Endothelial cell of umbilical vein (primary cell): ENCODE data around the gene NTRK2. TPM values are rescaled to one million over a fixed set of nuclear protein-coding genes. Genes with fewer than 3 reads are reported as not detected.

ENCODE experiments used
- BruUV-seq: library from RNA; stranded (reverse); fragments of 400-500 nt; replicated peaks from 2 replicates; lab custom pipeline; 2021; lab: Mats Ljungman, UMichigan
- CTCF ChIA-PET: fragments of 300-600, 350-600 bp; sonication (Branson Sonifier 250); formaldehyde crosslinking; loops from one replicate; lab custom pipeline; 2021; ENCODE audit warnings: antibody characterized with exemption, inconsistent platforms; lab: Charles Lee
- POLR2A ChIA-PET: fragments of 300-600, 350-600 bp; sonication (Branson Sonifier 250); formaldehyde crosslinking; loops from one replicate; lab custom pipeline; 2021; ENCODE audit warnings: antibody characterized with exemption, inconsistent platforms; lab: Charles Lee
- DNase-seq: peaks from one replicate; pipeline ENCODE4 v3.0.0-alpha.2; 2011; ENCODE audit warnings: low read depth, low spot score
- FAIRE-seq: peaks from 2 replicates; lab custom pipeline; 2011; peaks lifted over from hg19 to GRCh38; lab: Jason Lieb, UNC
- H2AFZ ChIP-seq: 2 replicates; pipeline ENCODE4 v1.6.0; 2012; ENCODE audit warnings: low read depth, low read length, control low read depth, inconsistent platforms
- H3K27ac ChIP-seq: 2 replicates; pipeline ENCODE4 v1.5.1; 2011; ENCODE audit warnings: low read depth, mild to moderate bottlenecking, control low read depth, low read length, moderate library complexity; ENCODE audit not compliant: insufficient read depth
- H3K27me3 ChIP-seq, 2 experiments: 2 replicates each; pipeline versions ENCODE4 v1.6.0 to v1.6.1; 2011; ENCODE audit warnings: low read length in 2 of 2, mixed read lengths in 1 of 2; ENCODE audit not compliant: control insufficient read depth in 2 of 2, insufficient read depth in 2 of 2
- H3K36me3 ChIP-seq, 2 experiments: 2 replicates in 1 of 2; 3 replicates in 1 of 2; pipeline ENCODE4 v1.5.1; 2011; ENCODE audit warnings: low read length in 2 of 2, mild to moderate bottlenecking in 1 of 2, moderate library complexity in 1 of 2; ENCODE audit not compliant: control insufficient read depth in 2 of 2, insufficient read depth in 2 of 2; ENCODE audit errors: extremely low read depth in 1 of 2
- H3K4me1 ChIP-seq: 3 replicates; pipeline ENCODE4 v1.5.1; 2011; ENCODE audit warnings: mild to moderate bottlenecking, low read length; ENCODE audit not compliant: control insufficient read depth, insufficient read depth; ENCODE audit errors: extremely low read depth
- H3K4me2 ChIP-seq: 2 replicates; pipeline ENCODE4 v1.6.1; 2011; ENCODE audit warnings: low read length, control low read depth, mixed read lengths; ENCODE audit not compliant: insufficient read depth
- H3K4me3 ChIP-seq, 3 experiments: fragments of 200-600 bp in 1 of 3; sonication (generic), shearing (Covaris generic) in 1 of 3; replicated peaks in 1 of 3; 2 replicates each; pipeline ENCODE4 v1.5.1; 2011 to 2016; ENCODE audit warnings: control low read depth in 3 of 3, low read length in 3 of 3, mild to moderate bottlenecking in 2 of 3, inconsistent platforms in 1 of 3, low read depth in 1 of 3, moderate library complexity in 1 of 3; ENCODE audit not compliant: insufficient read depth in 1 of 3
- H3K79me2 ChIP-seq: 2 replicates; pipeline ENCODE4 v1.6.0; 2012; ENCODE audit warnings: low read length, inconsistent platforms; ENCODE audit not compliant: control insufficient read depth, insufficient read depth
- H3K9ac ChIP-seq: replicated peaks from 2 replicates; pipeline ENCODE3; 2011; ENCODE audit warnings: low read length, control low read depth; ENCODE audit not compliant: insufficient read depth; ENCODE audit errors: extremely low read depth
- H3K9me1 ChIP-seq: replicated peaks from 3 replicates; pipeline ENCODE4 v1.6.0; 2011; ENCODE audit warnings: mild to moderate bottlenecking, low read length; ENCODE audit not compliant: control insufficient read depth, insufficient read depth; ENCODE audit errors: extremely low read depth
- H3K9me3 ChIP-seq: replicated peaks from 2 replicates; pipeline ENCODE4 v1.5.1; 2012; ENCODE audit warnings: low read length, inconsistent platforms; ENCODE audit not compliant: control insufficient read depth, insufficient read depth
- H4K20me1 ChIP-seq: replicated peaks from 2 replicates; pipeline ENCODE3; 2011; ENCODE audit warnings: mild to moderate bottlenecking, low read length; ENCODE audit not compliant: control insufficient read depth, insufficient read depth; ENCODE audit errors: extremely low read depth
- CTCF ChIP-seq, 2 donors: IDR thresholded peaks; 1 replicate in 1 of 2; 2 replicates in 1 of 2; pipeline ENCODE4 v1.5.1; 2011; ENCODE audit warnings: low read length in 2 of 2, mild to moderate bottlenecking in 2 of 2, moderate library complexity in 2 of 2, control low read depth in 1 of 2, inconsistent platforms in 1 of 2, low read depth in 1 of 2; ENCODE audit not compliant: insufficient read depth in 1 of 2; ENCODE audit errors: extremely low read depth in 1 of 2
- EZH2 ChIP-seq: IDR thresholded peaks from 2 replicates; pipeline ENCODE4 v1.6.1; 2012; ENCODE audit warnings: borderline replicate concordance, low read depth, mild to moderate bottlenecking, moderate library complexity, low read length, inconsistent platforms; ENCODE audit not compliant: severe bottlenecking
- FOS ChIP-seq: IDR thresholded peaks from 2 replicates; pipeline ENCODE4 v1.6.1; 2011; ENCODE audit warnings: mild to moderate bottlenecking, low read length, moderate library complexity, borderline replicate concordance; ENCODE audit not compliant: insufficient read depth
- GATA2 ChIP-seq: IDR thresholded peaks from 2 replicates; pipeline ENCODE4 v1.7.0; 2011; ENCODE audit warnings: low read depth, mild to moderate bottlenecking, moderate library complexity, mixed read lengths, low read length; ENCODE audit not compliant: insufficient read length, insufficient read depth
- JUN ChIP-seq: IDR thresholded peaks from 2 replicates; pipeline ENCODE4 v1.6.1; 2011; ENCODE audit warnings: borderline replicate concordance, low read depth; ENCODE audit not compliant: insufficient read length, insufficient read depth
- MAX ChIP-seq: IDR thresholded peaks from 2 replicates; pipeline ENCODE4 v1.6.1; 2011; ENCODE audit not compliant: insufficient read depth, insufficient read length
- MYC ChIP-seq: IDR thresholded peaks from one replicate; pipeline ENCODE4 v1.6.1; 2011; ENCODE audit warnings: mild to moderate bottlenecking, low read depth, low read length
- POLR2A ChIP-seq: IDR thresholded peaks from 2 replicates; pipeline ENCODE4 v1.6.1; 2012; ENCODE audit warnings: low read depth, mild to moderate bottlenecking, control low read depth, low read length
- POLR2AphosphoS5 ChIP-seq: IDR thresholded peaks from 2 replicates; pipeline ENCODE4 v1.6.1; 2012; ENCODE audit warnings: low read depth, mild to moderate bottlenecking, control low read depth, low read length, moderate library complexity; ENCODE audit not compliant: insufficient read depth
- dilution Hi-C: fragments of 300-500 bp; cut with MboI; formaldehyde crosslinking; loops from one replicate; pipeline ENCODE4 v1.15.0; 2019; ENCODE audit warnings: low sequenced_read_pairs; ENCODE audit not compliant: extremely low pct_ligation_motif_present
- intact Hi-C: fragments of 100-400 bp; cut with micrococcal nuclease; formaldehyde crosslinking; loops from one replicate; pipeline ENCODE4 v1.10.0; 2022
- polyA plus RNA-seq, 4 experiments: library from polyadenylated mRNA; depleted of rRNA in 3 of 4; stranded (reverse) in 3 of 4; unstranded in 1 of 4; fragments of >200 nt; gene quantifications; 2 replicates each; pipeline versions ENCODE4 v1.2.1 to v1.2.3, GENCODE V29; 2011 to 2012; ENCODE audit warnings: missing spikeins in 1 of 4
- total RNA-seq: library from RNA; stranded (reverse); gene quantifications from 2 replicates; pipeline ENCODE4 v1.2.3, GENCODE V29; 2021

The NTRK2 gene
- total and polyA plus RNA-seq, 2 donors (not counting 3 experiments of a cell fraction or from before 2014, with no cell fraction given), result 0.01 to 0.13 TPM

GRCh38 chr9:84917366-84918070 is 248.0 kb downstream of the NTRK2 start:
- no peak overlapping the region for H3K4me2 ChIP-seq
- no peaks in the 10 kb centered on the region for H3K27me3 ChIP-seq
- intact Hi-C loops (no loop called here), dilution Hi-C loops (no loop called here)
- no TSS peak for BruUV-seq
- ChIA-PET CTCF (interaction anchor here (1.1 kb wide), 1 partner anchor 22 kb away, joined by 3 read pairs; no protein-coding TSS in a partner anchor), POLR2A (no interaction called here)
- H2AFZ ChIP-seq, result no peak overlapping the region
- no peaks in the 10 kb centered on the region for H4K20me1 ChIP-seq
- H3K9me1 ChIP-seq, result no peaks in the 10 kb centered on the region
- FAIRE-seq (no peak), DNase-seq (no peak)
- H3K79me2 ChIP-seq, result no peaks in the 10 kb centered on the region
- no peak overlapping the region for H3K4me3 ChIP-seq
- H3K36me3 ChIP-seq, result no peaks in the 10 kb centered on the region
- no peak overlapping the region for H3K9ac ChIP-seq
- no peak overlapping the region for H3K27ac ChIP-seq
- H3K9me3 ChIP-seq, result no peaks in the 10 kb centered on the region
- H3K4me1 ChIP-seq, result no peaks in the 10 kb centered on the region
- TF ChIP-seq POLR2A (no peak), MAX (no peak), FOS (no peak), POLR2AphosphoS5 (no peak), EZH2 (no peak), CTCF (IDR thresholded peaks at IDR 0.05; ENCODE audit: extremely low read depth in 1 of 2, insufficient read depth in 1 of 2, low read depth in 1 of 2, low read length in 2 of 2) (no peak), JUN (no peak), GATA2 (no peak), MYC (no peak)
